Right ventricle myocardium superior (tissue), 1 donor: Measurements from ENCODE around the gene ATP2C1. TPM values are rescaled to one million over a fixed set of nuclear protein-coding genes. Genes with fewer than 3 reads are reported as not detected.
"Not testable (repeated sequence)": the region's sequence is repeated elsewhere in the genome, so short reads cannot be mapped to it uniquely, and the experiment has no call there.

ENCODE experiments used
- ATAC-seq: fragments of 200-7000 bp; cut with Tn5 transposase; one replicate; pipeline ENCODE4 v1.9.1; 2020; ENCODE audit warnings: mild to moderate bottlenecking; ENCODE audit not compliant: poor library complexity
- DNase-seq: peaks from one replicate; pipeline ENCODE4 v3.0.0-alpha.2; 2020
- intact Hi-C: fragments of 100-400 bp; cut with DNase I; formaldehyde crosslinking; loops from one replicate; pipeline ENCODE4 v1.11.2; 2022
- total RNA-seq: library from RNA; stranded (reverse); fragmentation: NEBNext Ultra II Directional; extraction: Animal tissue kit (Norgen Biotek cat#: 25700); gene quantifications from one replicate; pipeline ENCODE4 v1.2.1, GENCODE V29; 2021
- donor health status: DM: no; HTN: yes; CAD: no; lungs with severe emphysema.

The ATP2C1 gene
- total RNA-seq, 1 donor from 2014 or later = 54.9 TPM

DNA sequence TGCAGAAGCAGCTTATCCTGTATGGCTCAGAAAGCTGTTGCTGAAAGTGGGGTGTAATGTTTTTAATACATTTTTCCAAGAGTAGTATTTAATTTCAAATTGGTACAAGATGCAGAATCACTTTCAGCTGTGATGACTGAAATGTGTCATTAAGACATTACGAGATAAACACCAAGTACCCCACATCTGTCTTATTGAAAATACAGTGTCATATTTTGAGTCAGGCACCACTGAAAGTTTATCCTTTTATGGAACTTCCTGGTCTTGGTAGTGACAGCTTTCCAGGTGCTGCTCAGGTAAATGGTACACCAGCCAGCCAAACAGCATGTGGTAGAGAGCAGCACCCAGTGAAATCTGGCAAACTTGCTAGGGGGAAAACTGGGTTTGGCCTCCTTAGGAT, 115.8 kb downstream of the ATP2C1 start:
- intact Hi-C loops = no loop called here
- DNase-seq (no peak), ATAC-seq (no peak)

DNA sequence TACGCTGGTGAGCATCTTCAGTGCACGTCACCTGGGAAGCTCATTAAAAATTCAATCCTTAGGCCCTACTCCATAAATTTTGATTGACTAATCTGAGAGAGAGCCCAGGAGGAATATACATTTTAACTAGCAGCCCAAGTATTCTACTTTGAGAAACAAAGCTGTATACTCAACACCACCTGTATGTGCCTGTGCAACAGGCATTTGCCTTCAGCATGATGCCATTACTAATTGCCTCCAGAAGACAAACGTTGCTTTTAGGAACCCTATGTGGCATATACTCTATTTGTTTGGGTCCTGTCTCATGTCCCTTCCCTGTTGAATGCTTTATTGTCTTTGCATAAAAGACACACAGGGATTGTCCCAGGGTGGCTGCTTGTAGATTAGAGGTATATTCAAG, 125.1 kb downstream of the ATP2C1 start:
- intact Hi-C loops = no loop called here
- ATAC-seq (no peak), DNase-seq (no peak)

DNA sequence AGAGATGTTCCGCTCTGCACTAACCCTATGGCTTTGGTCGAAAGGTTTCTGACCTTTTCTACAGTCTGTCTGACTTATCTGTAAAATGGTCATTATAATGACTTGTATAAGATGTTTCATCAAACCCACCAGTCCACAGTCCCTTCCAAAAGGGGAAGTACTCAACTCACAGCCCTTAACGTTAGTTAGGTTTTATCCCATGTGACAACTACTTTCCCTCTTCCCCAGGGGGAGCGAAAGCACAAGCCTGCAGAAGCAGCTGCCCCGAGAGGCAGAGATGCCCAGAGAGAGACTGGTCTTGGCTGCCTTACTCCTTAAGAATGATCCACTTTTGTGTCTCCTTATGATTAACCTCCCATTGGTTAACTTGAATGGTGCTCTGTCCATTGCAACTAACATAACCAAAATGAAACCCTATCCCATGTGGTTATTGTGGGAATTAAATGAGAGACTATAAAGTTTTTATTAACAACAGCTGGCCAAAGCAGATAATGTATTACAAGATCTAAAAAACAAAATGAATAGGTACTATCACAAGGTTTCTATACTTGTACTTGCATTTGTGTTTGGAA, 126.3 kb downstream of the ATP2C1 start:
- DNase-seq (no peak), ATAC-seq (no peak)
- intact Hi-C loops = no loop called here

DNA sequence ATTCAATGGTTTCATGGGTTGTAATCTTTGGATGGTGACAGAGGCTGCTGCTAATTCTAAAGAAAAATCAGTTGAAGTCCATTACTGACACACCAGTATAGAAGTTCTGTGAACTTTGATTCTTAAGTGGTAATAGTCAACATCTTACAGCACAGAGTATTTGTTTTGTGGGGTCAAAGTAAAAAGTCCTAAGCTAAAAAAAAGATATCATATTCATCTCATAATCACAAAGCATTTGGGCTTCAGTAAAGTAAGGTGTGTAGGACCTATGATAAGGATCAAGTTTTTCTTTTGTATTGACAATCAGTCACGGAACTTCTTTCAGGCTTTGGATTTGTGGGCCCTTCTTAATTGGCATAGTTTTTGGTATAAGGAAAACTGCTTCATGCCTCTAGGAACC, 131.7 kb downstream of the ATP2C1 start:
- DNase-seq (no peak), ATAC-seq (no peak)
- intact Hi-C loops = no loop called here

DNA sequence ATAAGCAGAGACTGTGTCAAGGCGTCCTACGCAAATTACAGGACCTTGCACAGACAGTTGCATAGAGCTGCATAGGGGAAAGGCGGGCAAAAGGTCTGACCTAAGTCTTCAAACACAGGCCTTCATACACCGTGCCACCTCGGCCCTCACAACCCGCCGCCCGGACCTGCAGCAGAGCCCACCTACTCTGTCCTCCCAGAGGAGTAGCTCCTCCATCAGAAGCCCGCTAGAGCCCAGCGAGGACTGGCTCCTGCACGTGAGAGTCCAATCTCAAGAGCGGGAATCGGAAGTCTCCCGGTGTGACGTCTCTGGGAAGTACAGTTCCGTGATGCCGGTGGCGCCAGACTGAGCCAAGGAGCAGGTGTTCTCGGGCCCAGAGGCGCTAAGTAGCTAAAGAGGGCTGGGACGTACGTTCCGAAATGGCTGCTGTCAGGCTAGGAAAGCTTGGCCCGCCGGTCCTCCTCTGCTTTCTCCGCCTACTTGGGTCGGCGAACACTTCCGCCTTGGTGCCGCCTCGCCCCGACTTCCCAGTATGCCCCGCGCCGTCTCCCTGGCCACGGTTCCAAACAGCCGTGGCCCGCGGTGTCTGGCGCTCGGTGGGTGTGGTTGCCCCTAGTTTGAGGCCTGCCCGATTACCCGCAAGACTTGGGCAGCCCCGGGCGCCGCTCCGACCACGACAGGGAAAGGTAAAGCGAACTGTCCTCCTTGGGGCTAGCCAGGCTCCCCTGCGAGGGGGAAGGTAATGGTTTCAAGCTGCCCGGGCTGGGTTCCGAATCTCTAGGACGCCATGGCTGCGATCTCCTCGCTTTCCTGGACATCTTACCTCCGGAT, 132.7 kb downstream of the ATP2C1 start, which contains the start of the genes ASTE1 and NEK11:
Gene ASTE1 (minus strand): TSS at position 505 of the 831 bp plus-strand sequence. CDS start 1,519 bp downstream, outside the sequence.
Gene NEK11 (plus strand): TSS at position 557 of the 831 bp plus-strand sequence. CDS start 2,832 bp downstream, outside the sequence.
- DNase-seq = peak; percentile 96
- intact Hi-C loops = no loop called here

DNA sequence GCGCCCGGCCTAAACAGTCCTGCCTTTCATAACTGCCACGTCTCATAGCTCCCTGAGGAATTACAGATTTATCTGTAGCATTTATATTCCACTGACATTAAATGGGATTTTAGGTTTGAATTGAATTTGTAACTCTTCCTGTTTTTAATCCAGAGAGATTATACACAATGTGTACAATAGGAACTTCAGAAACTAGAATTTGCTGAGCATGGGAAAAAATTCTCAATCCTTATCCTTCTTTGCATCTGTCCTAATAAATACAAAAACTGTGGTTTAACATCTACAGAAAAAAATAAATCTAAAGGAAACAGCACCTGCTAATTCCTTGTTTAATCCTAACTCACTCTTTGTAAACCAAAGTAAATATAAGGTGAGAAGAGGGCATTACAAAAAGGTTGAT, 135.0 kb downstream of the ATP2C1 start:
- ATAC-seq (no peak), DNase-seq (no peak)
- intact Hi-C loops = no loop called here

More for the DNA sequence above, 132.7 kb downstream of the ATP2C1 start, which contains the start of the genes ASTE1 and NEK11:
- peak; percentile 100 for ATAC-seq

DNA sequence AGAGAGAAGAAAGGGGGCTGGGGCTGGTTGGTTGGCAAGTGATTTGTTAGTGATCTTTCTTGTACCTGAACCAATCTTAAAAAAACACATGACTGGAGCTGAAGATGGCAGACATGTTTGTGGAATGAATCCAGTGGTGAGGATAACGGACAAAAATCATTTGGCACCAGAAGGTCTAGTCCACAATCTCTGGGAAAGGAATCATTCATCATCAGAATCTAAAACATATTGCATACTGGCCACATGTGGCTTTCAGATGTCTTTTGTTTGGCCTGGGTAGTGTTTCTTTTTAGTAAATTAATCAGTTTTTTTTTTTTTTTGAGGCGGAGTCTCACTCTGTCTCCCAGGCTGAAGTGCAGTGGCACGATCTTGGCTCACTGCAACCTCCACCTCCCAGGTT, 137.8 kb downstream of the ATP2C1 start:
- intact Hi-C loops = loop anchor here (10.0 kb wide), 1 partner anchor 1003 kb away; the partner anchor contains the start of gene CPNE4
- no peak for DNase-seq
- no peak for ATAC-seq

DNA sequence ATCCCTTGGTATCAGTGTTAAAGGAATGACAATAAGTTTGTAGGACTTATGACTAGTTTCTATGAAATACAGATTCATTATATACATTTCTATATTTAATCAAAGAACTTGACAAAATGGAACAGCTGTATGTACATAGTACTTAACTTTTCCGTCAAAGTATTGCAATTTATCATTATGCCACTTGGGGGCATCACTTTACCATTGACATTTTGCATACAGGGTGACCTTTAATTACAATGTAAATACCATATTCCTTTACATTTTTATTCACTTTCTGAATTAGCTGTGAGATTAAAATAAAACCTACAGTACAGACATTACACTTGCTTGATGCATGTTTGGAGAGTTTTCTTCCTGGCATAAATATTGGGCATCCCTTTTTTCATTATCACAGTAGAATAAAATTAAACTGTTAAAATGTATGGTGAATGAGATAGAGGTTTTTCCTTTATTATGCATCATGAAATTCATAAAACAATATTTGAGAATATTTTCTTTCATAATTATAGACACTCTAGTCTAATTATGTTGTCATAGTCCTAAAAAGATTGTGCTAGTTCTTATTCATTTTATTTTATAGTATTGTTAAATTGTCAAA, 139.7 kb downstream of the ATP2C1 start:
- ATAC-seq = no peak
- DNase-seq = no peak
- intact Hi-C loops = loop anchor here (10.0 kb wide), 1 partner anchor 1001 kb away; the partner anchor contains the start of gene CPNE4

DNA sequence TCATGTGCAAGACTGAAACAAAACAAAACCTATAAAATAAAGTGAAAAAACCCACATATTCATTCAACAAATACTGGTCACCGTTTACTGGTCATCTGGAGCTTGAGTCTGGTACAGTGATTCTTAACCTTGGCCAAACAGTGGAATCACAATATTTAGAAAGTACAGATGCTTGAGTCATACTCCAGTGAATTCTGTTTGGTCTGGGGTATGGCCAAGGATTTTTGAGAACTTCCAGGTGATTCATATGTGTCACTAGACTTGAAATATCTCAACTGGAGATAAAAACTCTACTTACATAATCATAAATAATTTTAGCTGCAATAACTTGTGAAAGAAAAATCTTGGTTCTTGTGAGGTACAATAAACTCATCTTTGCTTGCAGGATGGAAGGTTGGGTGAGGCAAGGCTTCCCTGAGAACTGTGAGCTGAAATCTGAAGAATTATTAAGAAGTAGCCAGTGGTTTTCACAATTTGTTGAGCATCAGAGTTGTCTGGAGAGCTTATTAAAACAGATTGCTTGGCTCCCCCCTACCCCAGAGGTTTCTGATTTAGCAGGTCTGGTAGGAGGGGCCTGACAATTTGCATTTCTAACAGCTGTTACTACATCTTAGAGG, 142.4 kb downstream of the ATP2C1 start:
- ATAC-seq (no peak), DNase-seq (no peak)
- intact Hi-C loops = loop anchor here (10.0 kb wide), 1 partner anchor 998 kb away; the partner anchor contains the start of gene CPNE4

DNA sequence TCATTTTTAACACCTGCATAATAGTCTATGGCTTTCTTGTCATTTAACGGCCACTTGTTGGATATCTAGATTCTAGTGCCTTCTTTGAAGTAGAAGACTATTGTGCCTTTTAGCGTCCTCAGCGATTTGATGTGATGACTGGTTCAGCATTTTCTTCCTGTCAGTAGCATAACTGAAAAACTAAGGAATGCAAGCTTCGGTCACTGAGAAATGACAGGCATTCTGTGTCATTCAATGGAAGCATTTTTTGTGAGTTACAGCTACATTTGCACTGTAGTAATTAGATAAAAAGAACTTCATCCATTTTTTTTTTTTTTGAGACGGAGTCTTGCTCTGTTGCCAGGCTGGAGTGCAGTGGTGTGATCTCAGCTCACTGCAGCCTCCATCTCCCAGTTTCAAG, 143.1 kb downstream of the ATP2C1 start:
- ATAC-seq (no peak), DNase-seq (no peak)
- intact Hi-C loops = loop anchor here (10.0 kb wide), 1 partner anchor 998 kb away; the partner anchor contains the start of gene CPNE4

DNA sequence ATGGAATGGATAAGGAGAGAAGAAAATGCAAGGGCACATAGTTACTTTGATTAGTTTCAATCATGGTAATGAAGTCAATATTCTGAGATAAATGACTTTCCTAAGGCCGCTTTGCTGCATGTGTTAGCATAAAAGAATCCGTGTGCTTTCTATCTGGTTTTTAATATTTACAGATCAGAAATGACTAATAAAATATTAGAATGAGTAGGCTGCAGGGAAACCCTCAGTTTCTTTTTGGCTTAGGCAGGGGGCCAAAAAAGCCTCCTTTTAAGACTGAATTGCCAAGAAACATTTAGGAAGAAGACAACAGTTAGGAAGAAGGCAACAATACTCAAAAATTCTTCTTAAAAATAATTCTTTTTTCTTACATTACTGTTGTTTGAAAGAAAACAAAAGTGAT, 144.4 kb downstream of the ATP2C1 start:
- DNase-seq = no peak
- intact Hi-C loops = loop anchor here (10.0 kb wide), 1 partner anchor 996 kb away; the partner anchor contains the start of gene CPNE4
- ATAC-seq = no peak

DNA sequence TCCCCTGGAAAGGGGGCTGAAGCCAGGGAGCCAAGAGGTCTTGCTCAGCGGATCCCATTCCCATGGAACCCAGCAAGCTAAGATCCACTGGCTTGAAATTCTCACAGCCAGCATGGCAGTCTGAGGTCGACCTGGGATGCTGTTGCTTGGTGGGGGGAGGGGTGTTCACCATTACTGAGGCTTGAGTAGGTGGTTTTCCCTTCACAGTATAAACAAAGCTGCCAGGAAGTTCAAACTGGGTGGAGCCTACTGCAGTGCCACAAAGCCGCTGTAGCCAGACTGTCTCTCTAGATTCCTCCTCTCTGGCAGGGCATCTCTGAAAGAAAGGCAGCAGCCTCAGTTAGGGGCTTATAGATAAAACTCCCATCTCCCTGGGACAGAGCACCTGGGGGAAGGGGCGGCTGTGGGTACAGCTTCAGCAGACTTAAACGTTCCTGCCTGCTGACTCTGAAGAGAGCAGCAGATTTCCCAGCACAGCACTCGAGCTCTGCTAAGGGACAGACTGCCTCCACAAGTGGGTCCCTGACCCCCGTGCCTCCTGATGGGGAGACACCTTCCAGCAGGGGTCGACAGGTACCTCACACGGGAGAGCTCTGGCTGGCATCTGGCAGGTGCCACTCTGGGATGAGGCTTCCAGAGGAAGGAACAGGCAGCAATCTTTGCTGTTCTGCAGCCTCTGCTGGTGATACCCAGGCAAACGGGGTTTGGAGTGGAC, 148.5 kb downstream of the ATP2C1 start:
- intact Hi-C loops, DNase-seq, ATAC-seq: not testable (repeated sequence)

DNA sequence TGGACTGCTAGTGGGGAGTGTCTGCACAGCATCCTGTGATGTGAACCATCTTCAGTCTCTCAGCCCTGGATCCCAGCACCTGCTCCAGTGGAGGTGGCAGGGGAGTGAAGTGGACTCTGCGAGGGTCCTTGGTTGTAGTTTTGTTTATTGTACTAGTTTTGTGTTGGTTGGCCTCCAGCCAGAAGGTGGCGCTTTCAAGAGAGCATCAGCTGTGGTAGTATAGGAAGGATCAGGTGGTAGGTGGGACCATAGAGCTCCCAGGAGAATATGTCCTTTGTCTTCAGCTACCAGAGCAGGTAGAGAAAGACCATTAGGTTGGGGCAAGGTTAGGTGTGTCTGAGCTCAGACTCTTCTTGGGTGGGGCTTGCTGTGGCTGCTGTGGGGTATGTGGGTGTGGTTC, 153.7 kb downstream of the ATP2C1 start:
- DNase-seq = no peak
- intact Hi-C loops = no loop called here
- ATAC-seq = no peak

DNA sequence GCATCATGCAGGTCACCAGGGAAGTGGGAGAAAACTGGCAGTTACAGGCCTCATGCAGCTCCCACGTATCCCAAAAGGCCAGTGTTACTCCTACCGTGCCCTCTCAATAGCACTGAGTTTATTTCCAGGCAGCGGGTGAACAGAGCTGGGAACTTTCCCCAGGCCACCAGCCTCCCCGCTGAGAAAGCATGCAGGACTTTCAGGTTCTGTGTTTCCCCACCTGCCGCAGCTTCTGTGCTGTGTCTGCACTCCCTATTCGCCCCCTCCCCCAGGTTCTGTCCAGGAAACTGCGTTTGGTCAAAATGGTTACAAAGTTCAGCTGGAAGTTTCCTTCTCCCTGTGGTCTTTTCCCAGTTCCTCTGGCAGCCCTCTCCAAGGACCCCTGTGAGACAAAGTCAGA, 154.1 kb downstream of the ATP2C1 start:
- no peak for ATAC-seq
- no peak for DNase-seq
- intact Hi-C loops = no loop called here

DNA sequence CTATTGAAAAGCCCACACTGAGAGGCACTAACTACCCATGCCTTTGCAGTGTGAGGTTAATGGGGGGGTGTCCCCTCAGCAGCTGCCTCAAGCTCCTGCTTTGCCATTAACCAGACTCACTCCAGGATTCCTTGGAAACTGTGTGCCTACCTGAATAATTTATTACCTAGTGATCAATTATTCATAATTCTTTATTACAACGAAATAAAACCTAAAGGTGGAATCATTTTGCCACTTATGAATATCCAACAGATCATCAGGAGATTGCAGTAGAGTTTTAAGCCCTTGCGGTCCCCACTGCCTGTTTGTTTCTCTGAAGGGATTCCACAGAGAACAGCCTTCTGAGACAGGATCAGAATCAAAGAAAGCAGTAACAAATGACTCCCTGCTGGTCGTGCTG, 156.1 kb downstream of the ATP2C1 start:
- ATAC-seq = no peak
- intact Hi-C loops = no loop called here
- DNase-seq = no peak

DNA sequence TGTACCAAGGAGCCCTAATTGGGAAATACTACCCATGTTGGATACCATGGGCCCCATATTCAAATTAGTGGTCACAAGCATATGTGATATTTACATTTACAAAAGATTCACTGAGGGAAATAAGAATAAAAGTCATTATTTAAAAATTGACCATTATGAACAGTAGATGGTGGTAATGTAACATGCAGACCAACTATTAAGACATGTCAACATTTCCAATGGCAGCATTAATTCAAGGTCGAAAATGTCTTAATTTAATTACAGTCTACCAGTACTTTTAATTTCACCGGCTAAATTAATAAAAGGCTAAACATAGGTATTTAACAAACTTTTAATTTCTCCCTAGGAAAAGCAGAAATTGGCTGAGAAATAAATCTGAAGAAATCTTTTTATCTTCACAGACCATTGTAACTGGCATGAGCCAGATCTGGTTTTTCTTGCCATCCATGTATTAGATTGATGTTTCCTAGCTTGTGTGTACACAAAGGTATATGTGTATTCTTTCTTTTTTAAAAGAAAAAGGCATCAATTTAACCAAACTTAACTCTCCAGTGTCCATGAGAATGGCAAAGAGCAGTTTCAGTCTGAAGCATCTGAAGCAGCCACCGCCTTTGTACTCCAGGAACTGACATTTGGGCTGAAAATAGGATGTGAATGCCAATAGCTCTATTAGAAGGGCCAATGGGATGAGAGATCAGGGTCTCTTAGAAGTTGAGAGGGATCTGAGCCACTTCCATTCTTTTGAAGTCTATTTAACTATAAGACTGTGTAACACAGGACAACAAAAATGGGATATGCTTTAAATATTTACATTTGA, 159.4 kb downstream of the ATP2C1 start:
- no peak for ATAC-seq
- no peak for DNase-seq
- intact Hi-C loops = no loop called here
